Stimulated activated naive CD4-positive, alpha-beta T cell treated with Interleukin-2 at 50 U/mL for 16 hours (primary cell): ENCODE data around the gene SP6.
A peak's percentile ranks its signal among the peaks of the same experiment; 100 is the strongest.

ENCODE experiments used
- DNase-seq: peaks from one replicate; lab custom pipeline; 2025; lab: John Stamatoyannopoulos, UW

SP6 gene

GRCh38 chr17:47836601-47837000 is 14.4 kb downstream of the SP6 start:
- DNase-seq = no peak

DNA sequence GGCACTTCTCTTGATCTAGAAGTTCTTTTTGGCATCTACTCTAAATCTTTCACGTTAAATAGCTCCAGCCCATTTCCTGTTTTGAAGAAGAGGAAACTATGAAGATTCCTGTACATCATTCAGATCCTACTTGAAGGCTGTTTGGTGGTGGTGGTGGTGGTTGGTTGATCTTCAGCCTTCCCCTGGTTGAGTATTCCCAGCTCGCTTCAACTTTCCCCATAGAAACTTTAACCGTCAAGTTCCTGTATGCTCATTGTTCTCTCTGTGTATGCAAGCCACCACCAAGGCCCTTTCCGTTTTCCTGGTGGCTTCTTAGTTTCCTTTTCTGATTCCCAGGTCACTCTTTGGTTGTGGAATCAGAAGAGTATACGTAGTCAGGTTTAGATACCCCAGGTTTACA is 16.2 kb downstream of the SP6 start:
- DNase-seq = no peak

DNA sequence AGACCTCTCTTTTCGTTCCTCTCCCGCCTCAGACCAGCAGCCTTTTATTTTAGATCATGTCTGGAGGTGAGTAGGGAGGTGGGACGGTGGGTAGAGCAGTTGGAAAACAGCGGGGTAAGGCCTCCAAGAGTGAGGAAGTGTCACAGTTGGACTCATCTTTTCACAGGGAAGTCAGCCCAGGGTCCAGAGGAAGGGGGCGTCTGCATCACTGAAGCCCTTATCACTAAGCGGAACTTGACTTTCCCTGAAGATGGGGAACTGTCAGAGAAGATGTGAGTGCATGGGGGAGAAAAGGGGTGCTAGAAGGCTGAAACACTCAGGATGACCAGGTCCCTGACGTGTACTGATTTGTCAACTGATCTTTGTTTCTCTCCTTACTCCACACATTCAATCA is 19.0 kb downstream of the SP6 start:
- DNase-seq = no peak

DNA sequence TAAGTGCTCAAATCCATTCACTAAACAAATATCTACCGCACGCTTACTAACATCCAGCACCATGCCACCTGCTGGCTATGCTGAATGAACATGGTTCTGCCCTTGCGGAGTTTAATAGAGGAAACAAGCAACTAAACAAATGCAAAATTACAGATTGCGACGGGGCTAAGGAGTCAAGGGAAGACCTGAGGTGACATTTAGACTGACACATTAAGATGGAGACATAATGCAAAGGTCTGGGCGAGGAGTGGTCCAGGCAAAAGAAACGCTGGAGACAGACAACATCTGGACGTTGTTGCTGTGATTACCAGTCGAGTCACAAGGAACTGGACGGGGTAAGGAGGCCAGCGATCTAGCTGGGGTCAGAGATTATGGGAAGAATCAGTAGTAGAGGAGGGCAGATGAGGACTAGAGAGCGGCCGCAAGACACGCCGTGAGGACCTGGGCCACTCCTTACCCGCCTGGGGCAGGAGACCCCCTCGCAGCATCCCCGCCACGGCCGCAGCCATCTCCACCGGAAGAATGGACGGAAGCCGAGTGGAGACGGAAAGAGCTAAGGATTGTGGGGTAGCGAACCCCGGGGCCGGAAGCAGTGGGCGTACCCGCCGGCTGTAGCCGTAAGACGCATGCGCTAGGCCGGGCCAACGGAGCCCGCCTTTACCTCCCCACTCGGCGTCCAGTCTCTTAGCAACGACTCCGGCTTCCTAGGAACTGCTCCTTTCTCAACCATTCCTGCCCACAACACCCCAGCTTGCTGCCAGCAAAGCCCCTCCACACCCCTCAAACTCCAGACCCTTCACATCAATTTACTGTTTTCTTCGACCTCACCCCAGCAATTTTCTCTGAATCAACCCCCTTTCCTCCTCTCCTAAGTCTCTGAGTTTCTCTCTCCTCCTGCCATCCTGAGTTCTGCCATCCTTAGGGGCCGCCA is 19.7 kb downstream of the SP6 start, which contains the start of the genes LRRC46 and MRPL10:
LRRC46 (plus strand) TSS at position 668 of the 931 bp plus-strand sequence. CDS start 320 bp downstream, outside the sequence.
MRPL10 (minus strand) TSS at position 539 of the 931 bp plus-strand sequence; CDS start at position 509, 30 bp downstream.
- DNase-seq = peak; percentile 90

GRCh38 chr17:47830396-47831002 is 20.5 kb downstream of the SP6 start:
- DNase-seq = no peak

- DNase-seq = peak; percentile 50
Measured at GRCh38 chr17:47829870-47830269, 21.1 kb downstream of the SP6 start.

- DNase-seq = no peak
Measured at GRCh38 chr17:47823519-47823918, 27.4 kb downstream of the SP6 start.

- DNase-seq = no peak
Measured at GRCh38 chr17:47822785-47823184, 28.2 kb downstream of the SP6 start.

DNA sequence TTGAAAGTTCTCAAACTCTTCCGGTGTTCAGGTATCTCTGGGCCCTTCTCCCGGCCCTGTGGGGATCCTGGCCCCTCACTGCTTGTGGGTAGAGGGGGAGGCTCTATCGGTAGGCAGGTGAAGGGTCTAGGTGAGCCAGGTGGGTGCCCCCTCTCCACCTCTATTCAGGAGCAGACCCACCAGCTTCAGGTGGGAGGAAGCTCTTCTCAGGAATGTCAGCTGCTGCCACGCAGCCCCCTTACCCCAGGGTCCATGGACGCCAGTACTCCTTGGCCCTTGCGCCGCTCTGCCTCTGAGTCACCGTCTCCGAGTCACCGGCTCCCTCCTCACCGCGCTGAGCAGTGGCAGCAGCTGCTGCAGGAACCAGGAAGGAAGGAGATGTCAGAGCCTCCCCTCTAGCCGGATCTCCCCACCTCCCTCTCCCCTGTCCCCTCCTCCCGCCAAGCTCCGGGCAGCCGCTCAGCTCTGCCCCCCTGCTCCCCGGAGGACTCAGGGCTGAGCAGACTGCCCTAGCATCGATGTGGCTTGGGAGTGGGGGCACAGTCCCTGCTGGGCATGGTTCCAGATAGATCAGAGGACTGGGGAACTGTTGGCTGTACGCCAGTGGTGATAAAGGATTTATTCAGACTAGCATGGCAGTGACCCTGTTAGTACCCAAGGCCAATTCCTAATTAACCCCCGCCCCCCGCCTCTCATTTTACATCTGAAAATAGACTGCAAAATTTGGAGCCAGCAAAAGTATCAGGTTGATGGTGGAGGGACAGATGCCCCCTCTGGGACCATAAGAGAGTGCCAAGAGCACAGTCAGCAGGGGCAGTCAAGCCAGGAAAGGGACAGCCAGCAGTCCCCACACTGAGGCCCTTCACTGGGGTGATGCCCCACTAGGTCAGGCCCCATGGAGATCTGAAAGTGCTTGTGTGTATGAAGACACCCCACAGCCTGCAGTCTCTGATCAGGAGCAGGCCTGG is 29.3 kb downstream of the SP6 start, which contains the start of gene OSBPL7:
OSBPL7 (minus strand) TSS at position 371 of the 968 bp plus-strand sequence. CDS start 1,516 bp downstream, outside the sequence.
- peak; percentile 68 for DNase-seq

GRCh38 chr17:47821031-47821423 is 29.9 kb downstream of the SP6 start:
- no peak for DNase-seq

DNA sequence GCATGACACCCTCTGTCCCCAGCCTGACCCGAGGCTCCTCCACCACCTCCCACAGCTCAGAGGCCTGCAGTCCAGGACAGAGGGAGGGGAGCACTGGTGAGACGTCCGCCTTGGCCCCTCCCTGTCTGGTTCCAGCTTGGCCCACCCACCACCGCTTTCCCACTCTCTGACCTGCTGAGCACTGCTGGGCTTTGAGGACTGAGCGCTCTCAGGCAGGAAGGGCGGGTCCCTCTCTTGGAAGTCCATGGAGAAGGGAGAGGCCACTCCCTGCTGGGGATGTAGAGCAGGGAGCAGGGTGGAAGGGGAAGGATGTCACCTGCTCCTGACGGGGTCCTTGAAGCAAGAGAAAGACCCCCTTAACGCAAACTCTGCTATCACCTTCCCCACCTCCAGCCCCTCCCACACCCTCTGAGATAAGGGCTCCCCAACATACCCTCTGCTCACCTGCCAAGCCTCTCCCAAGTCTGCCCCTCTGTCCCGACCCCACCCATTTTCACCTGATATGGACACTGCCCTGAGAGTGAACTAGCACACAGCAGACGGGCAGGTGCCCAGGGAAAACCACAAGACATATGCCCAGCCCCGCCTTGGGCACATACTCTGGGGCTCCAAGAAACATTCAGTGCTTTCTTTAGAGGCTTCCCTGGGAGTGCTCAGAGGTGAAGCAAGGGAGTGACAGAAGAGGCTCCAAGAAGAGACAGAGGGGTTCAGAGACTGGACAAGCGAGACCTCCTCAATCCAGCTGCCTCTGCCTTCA is 30.8 kb downstream of the SP6 start:
- DNase-seq = no peak

GRCh38 chr17:47819475-47819874 is 31.5 kb downstream of the SP6 start:
- no peak for DNase-seq

DNA sequence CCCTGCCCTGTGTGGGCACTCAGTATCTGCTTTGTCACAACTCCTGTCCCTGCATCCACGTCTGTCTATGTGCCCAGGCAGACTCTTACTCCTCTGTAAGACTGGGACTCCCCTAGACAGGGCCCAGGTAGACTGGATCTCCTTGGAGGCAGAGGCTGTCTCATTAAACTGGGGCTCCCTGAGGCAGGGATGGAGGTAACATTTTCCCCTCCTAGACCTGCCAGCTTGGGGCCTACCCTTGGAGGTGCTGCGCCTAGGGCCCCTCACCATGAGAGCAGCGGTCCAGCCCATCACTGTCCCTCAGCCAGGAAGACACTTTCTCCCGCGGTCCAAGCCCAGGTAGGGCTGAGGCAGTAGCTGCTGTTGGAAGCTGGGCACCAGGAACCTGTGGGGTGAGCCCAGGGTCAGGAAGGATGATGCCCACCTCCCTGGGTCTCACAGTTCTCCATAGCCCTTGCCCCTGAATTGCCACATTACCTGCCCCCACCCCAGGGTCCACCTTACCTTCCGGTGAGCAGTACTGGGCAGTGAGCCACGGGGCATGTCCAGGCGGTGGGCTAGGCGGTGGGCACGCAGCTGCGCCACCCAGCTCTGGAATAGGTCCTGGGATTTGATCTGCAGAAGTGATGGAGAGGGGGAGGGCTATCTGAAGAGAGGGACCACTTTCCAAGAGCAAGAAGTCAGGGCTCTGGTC is 32.8 kb downstream of the SP6 start:
- DNase-seq = no peak

DNA sequence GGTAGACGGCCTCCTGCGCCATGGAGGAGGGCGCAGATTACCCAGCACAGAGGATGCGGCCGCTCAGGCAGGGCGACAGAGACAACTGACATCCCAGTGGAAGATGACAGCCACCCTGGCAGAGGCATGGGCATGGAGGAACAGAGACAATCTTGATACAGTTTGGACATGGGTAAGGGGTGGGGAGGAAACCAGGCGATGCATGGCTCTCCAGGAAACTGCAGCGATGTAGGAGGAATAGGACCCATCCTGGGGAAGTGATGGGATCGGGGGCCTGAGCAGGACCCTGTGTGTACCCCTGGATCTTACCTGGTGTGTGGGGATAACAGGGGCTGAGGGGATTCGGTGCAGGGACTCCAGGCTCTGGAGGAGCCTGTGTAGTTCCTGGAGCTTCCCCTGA is 34.0 kb downstream of the SP6 start:
- no peak for DNase-seq

- no peak for DNase-seq
Measured at GRCh38 chr17:47816111-47816735, 34.7 kb downstream of the SP6 start.

DNA sequence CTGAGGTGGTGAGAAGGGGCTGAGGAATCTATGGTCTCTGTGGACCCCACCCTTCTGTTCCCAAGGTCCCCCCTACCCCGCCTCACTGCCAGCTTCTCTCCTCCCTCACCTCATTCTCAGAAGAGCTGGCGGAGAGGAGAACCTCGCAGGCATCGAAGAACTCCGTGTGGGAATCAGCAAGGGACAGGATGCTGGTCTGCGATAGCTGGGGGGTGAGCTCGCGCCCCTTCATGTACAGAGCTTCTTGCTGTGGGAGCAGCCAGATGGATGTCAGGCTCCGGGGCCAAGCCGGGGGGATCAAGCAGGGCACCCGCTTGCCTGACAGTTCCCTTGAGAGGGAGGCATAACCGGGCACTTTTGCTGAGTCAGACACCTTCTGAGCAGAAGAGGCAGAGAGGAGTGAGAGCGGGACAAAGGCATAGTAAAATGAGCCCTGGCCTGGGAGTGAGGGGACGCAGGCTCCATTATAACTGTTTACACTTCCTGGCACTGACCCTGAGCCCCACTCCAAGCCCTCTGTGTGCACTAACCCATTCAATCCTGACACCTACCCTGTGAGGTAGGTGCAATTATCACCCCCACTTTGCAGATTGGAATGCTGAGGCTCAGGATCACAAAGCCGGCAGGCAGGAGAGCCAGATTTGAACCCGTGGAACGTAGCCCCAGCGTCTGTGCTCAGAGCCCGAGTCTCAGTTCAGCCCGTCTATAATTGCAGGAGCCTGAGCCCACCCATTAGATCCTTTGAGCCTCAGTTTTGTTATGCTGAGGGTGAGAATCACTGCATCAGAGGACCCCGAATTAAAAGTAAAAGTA is 35.7 kb downstream of the SP6 start:
- DNase-seq = no peak

- no peak for DNase-seq
Measured at GRCh38 chr17:47813512-47814031, 37.4 kb downstream of the SP6 start.

DNA sequence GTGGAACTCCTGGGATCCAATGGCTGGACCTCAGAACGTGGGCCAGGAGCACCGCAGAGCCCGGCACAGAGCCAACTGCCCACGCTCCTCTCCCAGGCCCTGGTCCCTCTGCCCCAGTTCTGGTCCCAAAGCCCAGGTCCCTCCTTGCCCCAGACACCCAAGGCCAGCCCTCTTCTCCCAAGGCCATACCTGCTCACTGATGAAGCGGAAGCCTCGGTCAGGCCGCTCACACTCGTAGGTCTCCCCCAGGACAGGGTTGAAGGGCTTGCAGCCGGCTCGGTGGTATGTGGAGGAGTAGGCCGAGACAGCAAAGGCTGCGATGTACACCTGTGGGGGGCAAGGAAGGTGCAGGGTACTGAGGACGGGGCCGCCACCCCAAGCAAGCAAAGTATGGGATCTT is 37.9 kb downstream of the SP6 start:
- DNase-seq = no peak
